WTC11 (cell line): ENCODE data around the gene PTGIS.

ENCODE experiments used
- CREB1 ChIP-seq: sonication (generic); formaldehyde crosslinking; IDR thresholded peaks from 2 replicates; pipeline ENCODE4 v1.8.0; 2023; ENCODE audit warnings: mild to moderate bottlenecking, missing genetic modification reagents
- JUN ChIP-seq: sonication (generic); formaldehyde crosslinking; IDR thresholded peaks from 2 replicates; pipeline ENCODE4 v1.8.0; 2023; ENCODE audit warnings: mild to moderate bottlenecking, missing genetic modification reagents
- SMAD4 ChIP-seq: sonication (generic); formaldehyde crosslinking; IDR thresholded peaks from 2 replicates; pipeline ENCODE4 v1.8.0; 2022; ENCODE audit warnings: mild to moderate bottlenecking, missing genetic modification reagents
- TF ChIP-seq, protein P1 (sequence below): sonication (generic); formaldehyde crosslinking; conservative IDR thresholded peaks from 2 replicates; pipeline ENCODE4 v1.8.1; 2022; ENCODE audit warnings: mild to moderate bottlenecking, missing genetic modification reagents
- TF ChIP-seq, protein P2 (sequence below): fragments of 200-600 bp; IDR thresholded peaks from 2 replicates; pipeline ENCODE4 v1.8.0; 2022; ENCODE audit warnings: antibody characterized with exemption
- TF ChIP-seq, protein P3 (sequence below): sonication (generic); formaldehyde crosslinking; IDR thresholded peaks from 2 replicates; pipeline ENCODE4 v1.8.1; 2023; ENCODE audit warnings: mild to moderate bottlenecking, missing genetic modification reagents

DNA sequence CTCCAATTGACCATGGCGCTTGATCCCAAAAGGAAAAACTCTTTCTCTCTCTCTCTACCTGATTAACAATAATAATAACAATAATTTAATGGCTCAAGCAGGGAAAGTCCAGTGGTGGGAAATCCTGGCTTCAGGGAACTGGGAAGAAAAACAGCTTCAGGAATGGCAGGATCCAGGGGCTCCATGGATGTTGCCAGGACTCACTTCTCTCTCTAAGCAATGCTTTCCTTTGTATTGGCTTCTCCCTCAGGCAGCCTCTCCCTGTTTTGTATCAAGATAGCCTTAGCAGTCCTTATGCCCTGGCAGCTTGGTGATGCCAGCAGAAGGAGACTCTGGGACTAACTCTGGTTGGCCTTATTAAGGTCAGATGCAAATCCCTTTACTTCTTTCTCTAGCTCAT lies 13.5 kb upstream of the PTGIS start:
- TF ChIP-seq, protein P1, sequence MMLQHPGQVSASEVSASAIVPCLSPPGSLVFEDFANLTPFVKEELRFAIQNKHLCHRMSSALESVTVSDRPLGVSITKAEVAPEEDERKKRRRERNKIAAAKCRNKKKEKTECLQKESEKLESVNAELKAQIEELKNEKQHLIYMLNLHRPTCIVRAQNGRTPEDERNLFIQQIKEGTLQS (CRISPR knock-in tag): no peak
- TF ChIP-seq, protein P2, sequence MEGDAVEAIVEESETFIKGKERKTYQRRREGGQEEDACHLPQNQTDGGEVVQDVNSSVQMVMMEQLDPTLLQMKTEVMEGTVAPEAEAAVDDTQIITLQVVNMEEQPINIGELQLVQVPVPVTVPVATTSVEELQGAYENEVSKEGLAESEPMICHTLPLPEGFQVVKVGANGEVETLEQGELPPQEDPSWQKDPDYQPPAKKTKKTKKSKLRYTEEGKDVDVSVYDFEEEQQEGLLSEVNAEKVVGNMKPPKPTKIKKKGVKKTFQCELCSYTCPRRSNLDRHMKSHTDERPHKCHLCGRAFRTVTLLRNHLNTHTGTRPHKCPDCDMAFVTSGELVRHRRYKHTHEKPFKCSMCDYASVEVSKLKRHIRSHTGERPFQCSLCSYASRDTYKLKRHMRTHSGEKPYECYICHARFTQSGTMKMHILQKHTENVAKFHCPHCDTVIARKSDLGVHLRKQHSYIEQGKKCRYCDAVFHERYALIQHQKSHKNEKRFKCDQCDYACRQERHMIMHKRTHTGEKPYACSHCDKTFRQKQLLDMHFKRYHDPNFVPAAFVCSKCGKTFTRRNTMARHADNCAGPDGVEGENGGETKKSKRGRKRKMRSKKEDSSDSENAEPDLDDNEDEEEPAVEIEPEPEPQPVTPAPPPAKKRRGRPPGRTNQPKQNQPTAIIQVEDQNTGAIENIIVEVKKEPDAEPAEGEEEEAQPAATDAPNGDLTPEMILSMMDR: no peak
- TF ChIP-seq JUN (CRISPR knock-in tag): no peak
- TF ChIP-seq SMAD4 (CRISPR knock-in tag): no peak
- TF ChIP-seq, protein P3, sequence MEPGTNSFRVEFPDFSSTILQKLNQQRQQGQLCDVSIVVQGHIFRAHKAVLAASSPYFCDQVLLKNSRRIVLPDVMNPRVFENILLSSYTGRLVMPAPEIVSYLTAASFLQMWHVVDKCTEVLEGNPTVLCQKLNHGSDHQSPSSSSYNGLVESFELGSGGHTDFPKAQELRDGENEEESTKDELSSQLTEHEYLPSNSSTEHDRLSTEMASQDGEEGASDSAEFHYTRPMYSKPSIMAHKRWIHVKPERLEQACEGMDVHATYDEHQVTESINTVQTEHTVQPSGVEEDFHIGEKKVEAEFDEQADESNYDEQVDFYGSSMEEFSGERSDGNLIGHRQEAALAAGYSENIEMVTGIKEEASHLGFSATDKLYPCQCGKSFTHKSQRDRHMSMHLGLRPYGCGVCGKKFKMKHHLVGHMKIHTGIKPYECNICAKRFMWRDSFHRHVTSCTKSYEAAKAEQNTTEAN (CRISPR knock-in tag): no peak
- TF ChIP-seq CREB1 (CRISPR knock-in tag): no peak
